GM21529 (cell line): ENCODE data around the gene TMA7B.
"Not testable (repeated sequence)": the region's sequence is repeated elsewhere in the genome, so short reads cannot be mapped to it uniquely, and the experiment has no call there.

Source experiments
- ATAC-seq: cut with Tn5 transposase; IDR thresholded peaks from one replicate; pipeline ENCODE4 v1.9.1; 2021; ENCODE audit not compliant: unreplicated experiment

The TMA7B gene

GRCh38 chr22:39979048-39979447 is 18.9 kb downstream of the TMA7B start:
- ATAC-seq = no peak

- ATAC-seq = no peak
Observed at GRCh38 chr22:39979458-39979857, 19.3 kb downstream of the TMA7B start.

- no peak for ATAC-seq
Observed at GRCh38 chr22:39980596-39980995, 20.4 kb downstream of the TMA7B start.

GRCh38 chr22:39983346-39983745 is 23.1 kb downstream of the TMA7B start:
- ATAC-seq = no peak

GRCh38 chr22:39984006-39984405 is 23.8 kb downstream of the TMA7B start:
- no peak for ATAC-seq

GRCh38 chr22:39984746-39985145 is 24.5 kb downstream of the TMA7B start:
- ATAC-seq = no peak

- no peak for ATAC-seq
Observed at GRCh38 chr22:39985383-39986035, 25.3 kb downstream of the TMA7B start.

GRCh38 chr22:39988386-39989114 is 28.4 kb downstream of the TMA7B start:
- no peak for ATAC-seq

- ATAC-seq = no peak
Observed at GRCh38 chr22:39989633-39990032, 29.4 kb downstream of the TMA7B start.

- no peak for ATAC-seq
Observed at GRCh38 chr22:39990686-39991085, 30.5 kb downstream of the TMA7B start.

- no peak for ATAC-seq
Observed at GRCh38 chr22:39991159-39991860, 31.1 kb downstream of the TMA7B start.

GRCh38 chr22:39992088-39992826 is 32.1 kb downstream of the TMA7B start:
- no peak for ATAC-seq

- not testable (repeated sequence) for ATAC-seq
Observed at GRCh38 chr22:39992894-39993293, 32.7 kb downstream of the TMA7B start.

- ATAC-seq = no peak
Observed at GRCh38 chr22:39994041-39994565, 33.9 kb downstream of the TMA7B start.

GRCh38 chr22:39994566-39995392 is 34.6 kb downstream of the TMA7B start, which contains the start of gene FAM83F:
FAM83F (plus strand) TSS chr22:39994954; CDS start chr22:39995043, 89 bp downstream.
- ATAC-seq = no peak

- ATAC-seq = no peak
Observed at GRCh38 chr22:39995393-39996252, 35.4 kb downstream of the TMA7B start.

- no peak for ATAC-seq
Observed at GRCh38 chr22:39996732-39997131, 36.5 kb downstream of the TMA7B start.

GRCh38 chr22:39997421-39997820 is 37.2 kb downstream of the TMA7B start:
- no peak for ATAC-seq
